ENCODE data around the gene ZNF654.

Gene ZNF654

GRCh38 chr3:88028876-88029275 is 30.2 kb upstream of the ZNF654 start:
- ChIA-PET CTCF (no interaction called here), POLR2A (no interaction called here)
- DNase-seq (ENCODE audit: extremely low spot score), result no peak
- TF ChIP-seq HDGF (IDR thresholded peaks at IDR 0.05; ENCODE audit: borderline replicate concordance) (no peak), FOXK2 (IDR thresholded peaks at IDR 0.05) (no peak), SUZ12 (IDR thresholded peaks at IDR 0.05) (no peak), CTBP1 (IDR thresholded peaks at IDR 0.05; ENCODE audit: borderline replicate concordance) (no peak), FOXA1 (IDR thresholded peaks at IDR 0.05) (no peak), ZNF384 (IDR thresholded peaks at IDR 0.05) (no peak), ELF4 (IDR thresholded peaks at IDR 0.05) (no peak), TARDBP (IDR thresholded peaks at IDR 0.05) (no peak), LEF1 (IDR thresholded peaks at IDR 0.05; ENCODE audit: borderline replicate concordance) (no peak), ARNT (IDR thresholded peaks at IDR 0.05) (no peak)

- TF ChIP-seq CTBP1 (IDR thresholded peaks at IDR 0.05; ENCODE audit: borderline replicate concordance) (no peak), FOXM1 (IDR thresholded peaks at IDR 0.05; ENCODE audit: borderline replicate concordance) (no peak), NFRKB (IDR thresholded peaks at IDR 0.05) (no peak), ARNT (IDR thresholded peaks at IDR 0.05) (no peak), BHLHE40 (IDR thresholded peaks at IDR 0.05; ENCODE audit: borderline replicate concordance) (no peak), LEF1 (IDR thresholded peaks at IDR 0.05; ENCODE audit: borderline replicate concordance) (no peak), FOXA1 (IDR thresholded peaks at IDR 0.05) (no peak), L3MBTL2 (conservative IDR thresholded peaks at IDR 0.05) (no peak), SP1 (IDR thresholded peaks at IDR 0.05) (no peak), SUZ12 (IDR thresholded peaks at IDR 0.05) (no peak), TARDBP (IDR thresholded peaks at IDR 0.05) (no peak), HDGF (IDR thresholded peaks at IDR 0.05; ENCODE audit: borderline replicate concordance) (no peak)
- TF ChIP-seq, protein P1, sequence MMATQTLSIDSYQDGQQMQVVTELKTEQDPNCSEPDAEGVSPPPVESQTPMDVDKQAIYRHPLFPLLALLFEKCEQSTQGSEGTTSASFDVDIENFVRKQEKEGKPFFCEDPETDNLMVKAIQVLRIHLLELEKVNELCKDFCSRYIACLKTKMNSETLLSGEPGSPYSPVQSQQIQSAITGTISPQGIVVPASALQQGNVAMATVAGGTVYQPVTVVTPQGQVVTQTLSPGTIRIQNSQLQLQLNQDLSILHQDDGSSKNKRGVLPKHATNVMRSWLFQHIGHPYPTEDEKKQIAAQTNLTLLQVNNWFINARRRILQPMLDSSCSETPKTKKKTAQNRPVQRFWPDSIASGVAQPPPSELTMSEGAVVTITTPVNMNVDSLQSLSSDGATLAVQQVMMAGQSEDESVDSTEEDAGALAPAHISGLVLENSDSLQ (IDR thresholded peaks at IDR 0.05), result no peak
- CTCF ChIA-PET, result interaction anchor here (0.6 kb wide), 1 partner anchor 731 kb away, joined by 3 read pairs; no protein-coding TSS in a partner anchor
- POLR2A ChIA-PET, result no interaction called here
- no peak for DNase-seq (ENCODE audit: extremely low spot score)
These were observed 28.8 kb upstream of the ZNF654 start for GRCh38 chr3:88030210-88030609.

DNA sequence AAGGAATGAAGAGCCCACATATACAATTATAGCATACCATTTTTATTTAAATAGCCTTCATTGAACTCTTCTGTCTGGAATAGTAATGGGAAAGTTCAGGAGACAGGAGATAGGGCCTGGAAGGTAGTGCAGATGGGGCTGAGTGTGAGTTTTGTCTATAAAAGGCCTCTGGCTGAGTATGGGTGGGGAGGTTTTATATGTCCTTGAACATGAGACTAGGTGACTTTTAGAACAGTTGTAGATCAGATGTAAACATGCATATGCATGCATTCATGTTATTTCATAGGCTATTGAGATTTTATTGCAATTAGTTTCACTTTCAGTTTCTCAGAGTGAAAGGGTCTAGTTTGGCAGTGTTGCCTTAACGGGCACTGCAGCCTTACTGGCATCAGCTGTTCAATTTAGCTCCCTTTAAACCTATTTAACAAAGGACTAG is 27.4 kb upstream of the ZNF654 start:
- ChIA-PET POLR2A (interaction anchor here (1.0 to 2.3 kb wide), 3 partner anchors 11 to 118 kb away, joined by 3 to 9 read pairs (median 3); partner anchors contain the start of genes C3orf38, CGGBP1 and ZNF654), CTCF (no interaction called here)
- TF ChIP-seq CTBP1 (IDR thresholded peaks at IDR 0.05; ENCODE audit: borderline replicate concordance), result no peak
- TF ChIP-seq FOXA1 (IDR thresholded peaks at IDR 0.05), result no peak
- no peak for TF ChIP-seq L3MBTL2 (conservative IDR thresholded peaks at IDR 0.05)
- TF ChIP-seq, protein P1 (IDR thresholded peaks at IDR 0.05), result no peak
- TF ChIP-seq TARDBP (IDR thresholded peaks at IDR 0.05), result no peak
- no peak for TF ChIP-seq ELF4 (IDR thresholded peaks at IDR 0.05)
- TF ChIP-seq ARNT (IDR thresholded peaks at IDR 0.05), result no peak
- TF ChIP-seq BHLHE40 (IDR thresholded peaks at IDR 0.05; ENCODE audit: borderline replicate concordance), result no peak
- no peak for TF ChIP-seq HDGF (IDR thresholded peaks at IDR 0.05; ENCODE audit: borderline replicate concordance)
- no peak for TF ChIP-seq FOXK2 (IDR thresholded peaks at IDR 0.05)
- DNase-seq (ENCODE audit: extremely low spot score), result no peak

GRCh38 chr3:88032245-88032644 is 26.8 kb upstream of the ZNF654 start:
- DNase-seq (ENCODE audit: extremely low spot score), result no peak
- POLR2A ChIA-PET, result interaction anchor here (1.0 to 2.3 kb wide), 2 partner anchors 26 to 117 kb away, joined by 3 to 9 read pairs; partner anchors contain the start of genes C3orf38, CGGBP1 and ZNF654
- CTCF ChIA-PET, result no interaction called here
- TF ChIP-seq, protein P1 (IDR thresholded peaks at IDR 0.05), result no peak
- no peak for TF ChIP-seq HDGF (IDR thresholded peaks at IDR 0.05; ENCODE audit: borderline replicate concordance)
- no peak for TF ChIP-seq LEF1 (IDR thresholded peaks at IDR 0.05; ENCODE audit: borderline replicate concordance)
- TF ChIP-seq FOXA1 (IDR thresholded peaks at IDR 0.05), result no peak
- TF ChIP-seq L3MBTL2 (conservative IDR thresholded peaks at IDR 0.05), result no peak
- TF ChIP-seq ELF4 (IDR thresholded peaks at IDR 0.05), result no peak
- TF ChIP-seq CTBP1 (IDR thresholded peaks at IDR 0.05; ENCODE audit: borderline replicate concordance), result no peak
- TF ChIP-seq SUZ12 (IDR thresholded peaks at IDR 0.05), result no peak
- no peak for TF ChIP-seq ZNF384 (IDR thresholded peaks at IDR 0.05)
- TF ChIP-seq FOXM1 (IDR thresholded peaks at IDR 0.05; ENCODE audit: borderline replicate concordance), result no peak

DNA sequence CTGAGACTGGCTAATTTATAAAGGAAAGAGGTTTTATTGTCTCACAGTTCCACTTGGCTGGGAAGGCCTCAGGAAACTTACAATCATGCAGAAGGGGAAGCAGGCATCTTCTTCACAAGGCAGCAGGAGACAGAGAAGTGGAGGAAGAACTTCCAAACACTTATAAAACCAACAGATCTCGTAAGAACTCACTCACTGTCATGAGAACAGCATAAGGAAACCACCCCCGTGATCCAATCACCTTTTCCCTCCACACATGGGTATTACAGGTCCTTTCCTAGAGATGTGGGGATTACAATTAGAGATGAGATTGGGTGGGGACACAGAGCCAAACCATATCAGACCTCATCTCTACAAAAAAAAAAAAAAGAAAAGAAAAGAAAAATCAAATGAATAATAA is 26.0 kb upstream of the ZNF654 start:
- TF ChIP-seq FOXM1 (IDR thresholded peaks at IDR 0.05; ENCODE audit: borderline replicate concordance) (no peak), SP1 (IDR thresholded peaks at IDR 0.05) (no peak), HDGF (IDR thresholded peaks at IDR 0.05; ENCODE audit: borderline replicate concordance) (no peak), CTBP1 (IDR thresholded peaks at IDR 0.05; ENCODE audit: borderline replicate concordance) (no peak), FOXK2 (IDR thresholded peaks at IDR 0.05) (no peak), BHLHE40 (IDR thresholded peaks at IDR 0.05; ENCODE audit: borderline replicate concordance) (no peak), ARNT (IDR thresholded peaks at IDR 0.05) (no peak), FOXA1 (IDR thresholded peaks at IDR 0.05) (no peak)
- TF ChIP-seq, protein P1 (IDR thresholded peaks at IDR 0.05), result no peak
- ChIA-PET POLR2A (interaction anchor here (1.1 kb wide), 1 partner anchor 27 kb away, joined by 3 read pairs; no protein-coding TSS in a partner anchor), CTCF (no interaction called here)
- no peak for DNase-seq (ENCODE audit: extremely low spot score)

DNA sequence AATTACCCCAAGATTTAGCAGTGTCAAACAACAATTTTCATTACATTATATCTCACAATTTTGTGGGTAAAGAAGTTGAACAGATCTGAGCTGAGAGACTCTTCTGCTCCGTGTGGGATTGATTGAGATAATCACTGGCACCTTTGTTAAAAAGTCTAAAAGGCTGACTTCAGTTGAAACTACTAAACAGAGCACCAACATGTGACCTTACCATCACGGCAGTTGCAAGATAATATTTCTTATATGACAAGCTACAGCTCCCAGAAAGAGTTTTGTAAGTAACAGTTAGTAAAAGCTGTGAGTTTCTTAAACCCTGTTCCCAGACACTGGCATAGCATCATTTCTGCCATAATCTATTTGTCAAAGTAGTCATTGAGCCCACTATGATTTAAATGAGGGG is 25.2 kb upstream of the ZNF654 start:
- no peak for TF ChIP-seq FOXA1 (IDR thresholded peaks at IDR 0.05)
- TF ChIP-seq ARNT (IDR thresholded peaks at IDR 0.05), result no peak
- no peak for TF ChIP-seq L3MBTL2 (conservative IDR thresholded peaks at IDR 0.05)
- no peak for TF ChIP-seq SP1 (IDR thresholded peaks at IDR 0.05)
- TF ChIP-seq CTBP1 (IDR thresholded peaks at IDR 0.05; ENCODE audit: borderline replicate concordance), result no peak
- TF ChIP-seq, protein P1 (IDR thresholded peaks at IDR 0.05), result no peak
- TF ChIP-seq TARDBP (IDR thresholded peaks at IDR 0.05), result no peak
- no peak for TF ChIP-seq HDGF (IDR thresholded peaks at IDR 0.05; ENCODE audit: borderline replicate concordance)
- TF ChIP-seq LEF1 (IDR thresholded peaks at IDR 0.05; ENCODE audit: borderline replicate concordance), result no peak
- CTCF ChIA-PET, result no interaction called here
- no peak for DNase-seq (ENCODE audit: extremely low spot score)
- POLR2A ChIA-PET, result interaction anchor here (1.1 kb wide), 1 partner anchor 26 kb away, joined by 3 read pairs; no protein-coding TSS in a partner anchor
